GM23338 (cell line): ENCODE measurements around the gene EDNRB.

Source experiments
- CTCF ChIP-seq, 2 experiments: fragments of 200-600 bp in 1 of 2; sonication (generic) in 1 of 2; conservative IDR thresholded peaks; 2 replicates each; pipeline versions ENCODE4 v1.5.1 to v1.6.1; 2016 to 2017; ENCODE audit warnings: antibody characterized with exemption in 2 of 2, low read depth in 2 of 2, mild to moderate bottlenecking in 2 of 2, moderate library complexity in 1 of 2
- ETS1 ChIP-seq: IDR thresholded peaks from 2 replicates; pipeline ENCODE4 v1.6.1; 2016; ENCODE audit warnings: antibody characterized with exemption
- EZH2 ChIP-seq: fragments of 200-600 bp; sonication (generic); IDR thresholded peaks from one replicate; pipeline ENCODE4 v1.8.0; 2017; ENCODE audit warnings: antibody characterized with exemption, mild to moderate bottlenecking, low read depth; ENCODE audit not compliant: unreplicated experiment
- EZH2phosphoT487 ChIP-seq: fragments of 200-600 bp; sonication (generic); IDR thresholded peaks from one replicate; pipeline ENCODE4 v1.8.1; 2018; ENCODE audit warnings: antibody characterized with exemption; ENCODE audit not compliant: unreplicated experiment
- POLR2AphosphoS5 ChIP-seq: IDR thresholded peaks from 2 replicates; pipeline ENCODE4 v1.6.1; 2016; ENCODE audit warnings: antibody characterized with exemption, low read depth
- TF ChIP-seq, protein P1 (sequence below): IDR thresholded peaks from one replicate; pipeline ENCODE4 v1.6.1; 2018; ENCODE audit warnings: antibody characterized with exemption; ENCODE audit not compliant: unreplicated experiment

DNA sequence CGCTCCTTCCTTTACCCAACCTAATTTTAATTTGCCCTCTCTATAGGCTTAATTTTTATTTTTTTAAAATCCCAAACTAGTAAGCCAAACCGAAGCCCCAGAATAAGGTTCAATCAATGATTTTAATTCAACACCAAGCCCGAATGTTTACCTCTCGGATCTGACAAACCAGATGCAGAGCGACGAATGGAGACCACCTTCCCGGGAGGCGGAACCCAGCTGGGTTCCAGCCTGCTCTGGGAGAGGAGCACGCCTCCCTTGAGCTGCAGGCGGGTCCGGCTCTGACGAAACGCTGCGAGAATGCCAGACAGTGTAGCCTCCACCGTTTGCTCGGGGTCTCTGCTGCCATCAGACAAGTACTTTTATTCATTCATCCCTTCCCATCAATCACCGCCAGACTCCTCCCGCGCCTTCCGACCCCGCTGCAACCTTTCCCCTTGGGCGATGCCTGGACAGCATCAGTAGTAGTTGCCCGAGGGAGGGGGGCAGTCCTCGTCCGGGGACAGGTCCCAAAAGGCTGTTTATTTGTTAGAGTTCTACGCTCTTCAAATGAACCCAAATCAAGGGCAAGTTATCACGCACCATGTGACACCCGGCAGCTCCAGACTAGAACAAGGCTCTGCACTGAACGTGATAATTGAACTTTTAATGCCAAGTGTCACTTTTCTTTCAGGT lies 752 bp upstream of the EDNRB start:
- TF ChIP-seq, protein P1, sequence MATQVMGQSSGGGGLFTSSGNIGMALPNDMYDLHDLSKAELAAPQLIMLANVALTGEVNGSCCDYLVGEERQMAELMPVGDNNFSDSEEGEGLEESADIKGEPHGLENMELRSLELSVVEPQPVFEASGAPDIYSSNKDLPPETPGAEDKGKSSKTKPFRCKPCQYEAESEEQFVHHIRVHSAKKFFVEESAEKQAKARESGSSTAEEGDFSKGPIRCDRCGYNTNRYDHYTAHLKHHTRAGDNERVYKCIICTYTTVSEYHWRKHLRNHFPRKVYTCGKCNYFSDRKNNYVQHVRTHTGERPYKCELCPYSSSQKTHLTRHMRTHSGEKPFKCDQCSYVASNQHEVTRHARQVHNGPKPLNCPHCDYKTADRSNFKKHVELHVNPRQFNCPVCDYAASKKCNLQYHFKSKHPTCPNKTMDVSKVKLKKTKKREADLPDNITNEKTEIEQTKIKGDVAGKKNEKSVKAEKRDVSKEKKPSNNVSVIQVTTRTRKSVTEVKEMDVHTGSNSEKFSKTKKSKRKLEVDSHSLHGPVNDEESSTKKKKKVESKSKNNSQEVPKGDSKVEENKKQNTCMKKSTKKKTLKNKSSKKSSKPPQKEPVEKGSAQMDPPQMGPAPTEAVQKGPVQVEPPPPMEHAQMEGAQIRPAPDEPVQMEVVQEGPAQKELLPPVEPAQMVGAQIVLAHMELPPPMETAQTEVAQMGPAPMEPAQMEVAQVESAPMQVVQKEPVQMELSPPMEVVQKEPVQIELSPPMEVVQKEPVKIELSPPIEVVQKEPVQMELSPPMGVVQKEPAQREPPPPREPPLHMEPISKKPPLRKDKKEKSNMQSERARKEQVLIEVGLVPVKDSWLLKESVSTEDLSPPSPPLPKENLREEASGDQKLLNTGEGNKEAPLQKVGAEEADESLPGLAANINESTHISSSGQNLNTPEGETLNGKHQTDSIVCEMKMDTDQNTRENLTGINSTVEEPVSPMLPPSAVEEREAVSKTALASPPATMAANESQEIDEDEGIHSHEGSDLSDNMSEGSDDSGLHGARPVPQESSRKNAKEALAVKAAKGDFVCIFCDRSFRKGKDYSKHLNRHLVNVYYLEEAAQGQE = no peak
- no peak for TF ChIP-seq CTCF (conservative IDR thresholded peaks at IDR 0.05; ENCODE audit: low read depth in 2 of 2)
- TF ChIP-seq POLR2AphosphoS5 = no peak
- TF ChIP-seq EZH2 = no peak
- TF ChIP-seq EZH2phosphoT487 = no peak
- no peak; the same call in 1 of the 2 replicates for TF ChIP-seq ETS1
